IPS DF 4.7 (cell line): ENCODE measurements around the gene LRPAP1.

Experiments
- DNase-seq: peaks from one replicate; pipeline ENCODE4 v3.0.0-alpha.2; 2013; ENCODE audit warnings: low spot score; ENCODE audit errors: extremely low read depth

LRPAP1 gene

GRCh38 chr4:3501126-3501824, 30.9 kb downstream of the LRPAP1 start:
- no peak for DNase-seq

GRCh38 chr4:3500634-3501101, 31.6 kb downstream of the LRPAP1 start:
- DNase-seq, result no peak

GRCh38 chr4:3500111-3500510, 32.1 kb downstream of the LRPAP1 start:
- no peak for DNase-seq

GRCh38 chr4:3499710-3500109, 32.5 kb downstream of the LRPAP1 start:
- no peak for DNase-seq

GRCh38 chr4:3498901-3499510, 33.2 kb downstream of the LRPAP1 start:
- DNase-seq, result no peak

- no peak for DNase-seq
Observed at GRCh38 chr4:3498407-3498806, 33.8 kb downstream of the LRPAP1 start.

- DNase-seq, result no peak
Observed at GRCh38 chr4:3497523-3498389, 34.5 kb downstream of the LRPAP1 start.

- no peak for DNase-seq
Observed at GRCh38 chr4:3497095-3497494, 35.1 kb downstream of the LRPAP1 start.

- DNase-seq, result no peak
Observed at GRCh38 chr4:3496021-3496420, 36.2 kb downstream of the LRPAP1 start.

- DNase-seq, result no peak
Observed at GRCh38 chr4:3495204-3495975, 36.8 kb downstream of the LRPAP1 start.

GRCh38 chr4:3494462-3494871, 37.8 kb downstream of the LRPAP1 start:
- DNase-seq, result no peak

- DNase-seq, result no peak
Observed at GRCh38 chr4:3493720-3494461, 38.3 kb downstream of the LRPAP1 start.

GRCh38 chr4:3492741-3493719, 39.2 kb downstream of the LRPAP1 start:
- DNase-seq, result no peak

GRCh38 chr4:3491681-3492405, 40.4 kb downstream of the LRPAP1 start:
- no peak for DNase-seq

- no peak for DNase-seq
Observed at GRCh38 chr4:3489451-3489962, 42.7 kb downstream of the LRPAP1 start.

GRCh38 chr4:3488820-3489219, 43.4 kb downstream of the LRPAP1 start:
- DNase-seq, result no peak

GRCh38 chr4:3487861-3488260, 44.4 kb downstream of the LRPAP1 start:
- DNase-seq, result no peak
